ENCODE measurements around the gene VPS33B. TPM values are rescaled to one million over a fixed set of nuclear protein-coding genes. Genes with fewer than 3 reads are reported as not detected.

The VPS33B gene
- total RNA-seq, 1 experiment from 2014 or later = 11.7 TPM

GRCh38 chr15:90990446-90990845 is 31.9 kb downstream of the VPS33B start:
- Mint-ChIP-seq H3K27me3 (ENCODE audit: insufficient read depth, unreplicated experiment) (no peaks in the 10 kb centered on the region), H3K4me1 (ENCODE audit: insufficient read depth, unreplicated experiment) (peaks cover 26% of the 10 kb centered on the region), H3K27ac (ENCODE audit: low read depth, unreplicated experiment) (no peak overlapping the region), H3K4me3 (ENCODE audit: unreplicated experiment) (no peak overlapping the region), H3K9me3 (ENCODE audit: unreplicated experiment) (no peaks in the 10 kb centered on the region), H3K36me3 (ENCODE audit: insufficient read depth, unreplicated experiment) (peaks cover 6% of the 10 kb centered on the region)
- TF ChIP-seq CTCF (IDR thresholded peaks at IDR 0.05; ENCODE audit: unreplicated experiment) = no peak
- intact Hi-C loops (cut with micrococcal nuclease) = no loop called here
- DNase-seq (ENCODE audit: unreplicated experiment) = no peak
- no TSS peak for BruUV-seq (replicated peaks)
- ChIA-PET CTCF (interaction anchor here (0.8 to 7.1 kb wide), 2 partner anchors 33 to 43 kb away, joined by 4 to 65 read pairs; no protein-coding TSS in a partner anchor), POLR2A (interaction anchor here (1.4 to 4.5 kb wide), 4 partner anchors 32 to 55 kb away, joined by 5 to 20 read pairs (median 6); partner anchors contain the start of genes RCCD1, UNC45A and VPS33B)

GRCh38 chr15:90989040-90989768 is 33.2 kb downstream of the VPS33B start:
- DNase-seq (ENCODE audit: unreplicated experiment) = no peak
- H3K9me3 Mint-ChIP-seq (ENCODE audit: unreplicated experiment) = no peaks in the 10 kb centered on the region
- BruUV-seq (replicated peaks) = no TSS peak
- intact Hi-C loops (cut with micrococcal nuclease) = no loop called here
- ChIA-PET POLR2A (interaction anchor here (0.7 to 4.5 kb wide), 7 partner anchors 12 to 755 kb away, joined by 3 to 20 read pairs (median 5); partner anchors contain the start of genes CIB1, GDPGP1, RCCD1 and UNC45A), CTCF (interaction anchor here (0.7 to 7.1 kb wide), 3 partner anchors 28 to 952 kb away, joined by 3 to 65 read pairs (median 5); no protein-coding TSS in a partner anchor)
- H3K27ac Mint-ChIP-seq (ENCODE audit: low read depth, unreplicated experiment) = peak overlapping the region; percentile 98
- TF ChIP-seq CTCF (IDR thresholded peaks at IDR 0.05; ENCODE audit: unreplicated experiment) = no peak
- no peak overlapping the region for H3K4me3 Mint-ChIP-seq (ENCODE audit: unreplicated experiment)
- H3K27me3 Mint-ChIP-seq (ENCODE audit: insufficient read depth, unreplicated experiment) = no peaks in the 10 kb centered on the region
- peaks cover 6% of the 10 kb centered on the region for H3K36me3 Mint-ChIP-seq (ENCODE audit: insufficient read depth, unreplicated experiment)
- H3K4me1 Mint-ChIP-seq (ENCODE audit: insufficient read depth, unreplicated experiment) = peaks cover 26% of the 10 kb centered on the region

- BruUV-seq (replicated peaks) = no TSS peak
- peak overlapping the region; percentile 58 for H3K4me3 Mint-ChIP-seq (ENCODE audit: unreplicated experiment)
- H3K27ac Mint-ChIP-seq (ENCODE audit: low read depth, unreplicated experiment) = peak overlapping the region; percentile 98
These were observed 34.1 kb downstream of the VPS33B start for GRCh38 chr15:90988296-90988695.

More at GRCh38 chr15:90988296-90988695, 34.1 kb downstream of the VPS33B start:
- CTCF ChIA-PET = interaction anchor here (0.7 to 7.1 kb wide), 5 partner anchors 11 to 57 kb away, joined by 3 to 65 read pairs (median 4); no protein-coding TSS in a partner anchor
- peaks cover 26% of the 10 kb centered on the region for H3K4me1 Mint-ChIP-seq (ENCODE audit: insufficient read depth, unreplicated experiment)
- no peak for DNase-seq (ENCODE audit: unreplicated experiment)
- TF ChIP-seq CTCF (IDR thresholded peaks at IDR 0.05; ENCODE audit: unreplicated experiment) = no peak
- no peaks in the 10 kb centered on the region for H3K27me3 Mint-ChIP-seq (ENCODE audit: insufficient read depth, unreplicated experiment)
- intact Hi-C loops (cut with micrococcal nuclease) = no loop called here
- POLR2A ChIA-PET = interaction anchor here (0.9 to 4.5 kb wide), 7 partner anchors 9 to 755 kb away, joined by 3 to 20 read pairs (median 5); partner anchors contain the start of genes CIB1, GDPGP1, RCCD1 and UNC45A
- H3K9me3 Mint-ChIP-seq (ENCODE audit: unreplicated experiment) = no peaks in the 10 kb centered on the region
- H3K36me3 Mint-ChIP-seq (ENCODE audit: insufficient read depth, unreplicated experiment) = peaks cover 8% of the 10 kb centered on the region
